Breast epithelium (tissue), 4 donors: Measurements from ENCODE around the gene LDHD. TPM values are rescaled to one million over a fixed set of nuclear protein-coding genes. Genes with fewer than 3 reads are reported as not detected.
A peak's percentile ranks its signal among the peaks of the same experiment; 100 is the strongest.

Experiments used
- DNase-seq, 2 donors: peaks; one replicate each; pipeline ENCODE4 v3.0.0-alpha.2; 2019; ENCODE audit warnings: low spot score in 2 of 2
- H3K27ac ChIP-seq, 2 donors: fragments of 200-600 bp; sonication (generic) in 1 of 2; one replicate each; pipeline ENCODE4 v1.5.1; 2016 to 2019; ENCODE audit warnings: mild to moderate bottlenecking in 1 of 2
- H3K27me3 ChIP-seq, 2 donors: fragments of 200-600 bp; sonication (generic) in 1 of 2; one replicate each; pipeline versions ENCODE4 v1.5.1 to v1.6.0; 2017 to 2019; ENCODE audit warnings: control low read depth in 1 of 2, mild to moderate bottlenecking in 1 of 2
- H3K36me3 ChIP-seq: fragments of 200-600 bp; one replicate; pipeline ENCODE4 v1.5.1; 2019
- H3K4me1 ChIP-seq, 2 donors: fragments of 200-600 bp; sonication (generic); one replicate each; pipeline ENCODE4 v1.5.1; 2016 to 2019; ENCODE audit warnings: control low read depth in 1 of 2
- H3K4me3 ChIP-seq, 3 donors: fragments of 200-600 bp; sonication (generic); 1 replicate in 2 of 3; 2 replicates in 1 of 3; pipeline ENCODE4 v1.5.1; 2016 to 2019; ENCODE audit warnings: mild to moderate bottlenecking in 3 of 3, moderate library complexity in 2 of 3
- H3K9me3 ChIP-seq, 2 donors: fragments of 200-600 bp; sonication (generic) in 1 of 2; one replicate each; pipeline ENCODE4 v1.5.1; 2016 to 2019; ENCODE audit warnings: control low read depth in 1 of 2
- CTCF ChIP-seq, 3 donors: fragments of 450-650 bp; IDR thresholded peaks; one replicate each; pipeline ENCODE4 v1.5.1; 2016 to 2017; ENCODE audit warnings: antibody characterized with exemption in 3 of 3, mild to moderate bottlenecking in 3 of 3, moderate library complexity in 3 of 3
- POLR2A ChIP-seq: fragments of 450-650 bp; IDR thresholded peaks from one replicate; pipeline ENCODE4 v1.6.1; 2016; ENCODE audit warnings: antibody characterized with exemption, mild to moderate bottlenecking, moderate library complexity
- POLR2AphosphoS5 ChIP-seq, 3 donors: sonication (generic); formaldehyde crosslinking; IDR thresholded peaks; one replicate each; pipeline ENCODE4 v1.6.1; 2017; ENCODE audit warnings: antibody characterized with exemption in 3 of 3
- intact Hi-C: fragments of 100-400 bp; cut with DNase I; formaldehyde crosslinking; loops from one replicate; pipeline ENCODE4 v1.15.1; 2023; ENCODE audit warnings: low total_unique reads
- total RNA-seq, 3 donors: library from RNA; depleted of rRNA; stranded (reverse); fragments of >200 nt; gene quantifications; one replicate each; pipeline ENCODE4 v1.1.0, GENCODE V29; 2016

Gene LDHD
- total RNA-seq, 3 donors from 2014 or later, result 10.5 to 17.6 (median 10.7) TPM

- Histone ChIP-seq H3K27me3 (no peaks in the 10 kb centered on the region), H3K36me3 (no peaks in the 10 kb centered on the region), H3K4me1 (peaks cover 0 to 5% of the 10 kb centered on the region in 2 donors), H3K9me3 (no peaks in the 10 kb centered on the region), H3K27ac (peak overlapping the region; percentile 4 to 34), H3K4me3 (no peak overlapping the region)
- intact Hi-C loops, result no loop called here
- TF ChIP-seq POLR2A, result no peak
- no peak for TF ChIP-seq POLR2AphosphoS5 (IDR thresholded peaks at IDR 0.05)
- no peak for TF ChIP-seq CTCF (IDR thresholded peaks at IDR 0.05)
- no peak for DNase-seq
These were observed 54.2 kb downstream of the LDHD start for GRCh38 chr16:75062135-75062975.

Other genes starting within 250 kb of the LDHD start
- 10 to 100 TPM; 21.8 to 61.0 (median 43.6) TPM for gene WDR59, start 131.7 kb downstream of the LDHD start, total RNA-seq
- 10 to 100 TPM; 12.8 to 27.5 (median 24.4) TPM for gene ZNRF1, start 117.8 kb downstream of the LDHD start, total RNA-seq
- gene ZFP1, start 31.7 kb upstream of the LDHD start, total RNA-seq, result 10 to 100 TPM in 2 of 3 donors, 1 to 10 TPM in 1; 7.0 to 16.0 (median 12.5) TPM
- not detected for gene CTRB2, start 90.4 kb upstream of the LDHD start, total RNA-seq
- gene CTRB1, start 102.2 kb upstream of the LDHD start, total RNA-seq, result not detected
- gene BCAR1, start 134.8 kb upstream of the LDHD start, total RNA-seq, result 10 to 100 TPM; 13.6 to 38.7 (median 32.9) TPM